Smooth muscle cell (in vitro differentiated cells): ENCODE results near the gene CHCHD3. TPM values are rescaled to one million over a fixed set of nuclear protein-coding genes. Genes with fewer than 3 reads are reported as not detected.
"Not testable (repeated sequence)": the region's sequence is repeated elsewhere in the genome, so short reads cannot be mapped to it uniquely, and the experiment has no call there.

Source experiments
- DNase-seq: peaks from one replicate; lab custom pipeline; 2025; ENCODE audit not compliant: unreplicated experiment; lab: John Stamatoyannopoulos, UW
- H2AFZ ChIP-seq: fragments of 200-600 bp; sonication (generic); 2 replicates; pipeline ENCODE4 v1.6.0; 2016; ENCODE audit warnings: antibody characterized with exemption, low read depth, mild to moderate bottlenecking
- H3F3A ChIP-seq: fragments of 200-600 bp; sonication (generic); 2 replicates; pipeline ENCODE4 v1.6.0; 2017; ENCODE audit warnings: antibody characterized with exemption, low read depth
- H3K27ac ChIP-seq: fragments of 200-600 bp; sonication (generic); 2 replicates; pipeline ENCODE4 v1.5.1; 2016; ENCODE audit warnings: low read depth, mild to moderate bottlenecking
- H3K27me3 ChIP-seq: fragments of 200-600 bp; sonication (generic); 2 replicates; pipeline ENCODE4 v1.6.1; 2016; ENCODE audit warnings: low read depth, mild to moderate bottlenecking
- H3K36me3 ChIP-seq: fragments of 200-600 bp; sonication (generic); 2 replicates; pipeline ENCODE4 v1.5.1; 2016; ENCODE audit warnings: low read depth
- H3K4me1 ChIP-seq: fragments of 200-600 bp; sonication (generic); 2 replicates; pipeline ENCODE4 v1.5.1; 2016; ENCODE audit warnings: low read depth
- H3K4me2 ChIP-seq: fragments of 200-600 bp; sonication (generic); 2 replicates; pipeline ENCODE4 v1.6.0; 2016; ENCODE audit warnings: mild to moderate bottlenecking
- H3K4me3 ChIP-seq: fragments of 200-600 bp; sonication (generic); 2 replicates; pipeline ENCODE4 v1.5.1; 2016; ENCODE audit warnings: mild to moderate bottlenecking
- H3K79me2 ChIP-seq: fragments of 200-600 bp; sonication (generic); 2 replicates; pipeline ENCODE4 v1.6.0; 2016; ENCODE audit warnings: low read depth, mild to moderate bottlenecking
- H3K9ac ChIP-seq: fragments of 200-600 bp; sonication (generic); 2 replicates; pipeline ENCODE4 v1.6.0; 2016; ENCODE audit warnings: low read depth
- H3K9me3 ChIP-seq: fragments of 200-600 bp; sonication (generic); replicated peaks from 2 replicates; pipeline ENCODE4 v1.5.1; 2016; ENCODE audit warnings: low read depth
- H4K20me1 ChIP-seq: fragments of 200-600 bp; sonication (generic); 2 replicates; pipeline ENCODE4 v1.6.0; 2016; ENCODE audit warnings: low read depth
- WGBS: methylation state at CpG from one replicate; pipeline ENCODE4 v1.1.7; 2016; ENCODE audit warnings: low lambda C conversion rate; 5-methylcytosine and 5-hydroxymethylcytosine counted together
- polyA plus RNA-seq: library from polyadenylated mRNA; unstranded; fragments of >200 nt; fragmentation: Nextera tagmentation; extraction: Ambion mirVana; gene quantifications from 2 replicates; pipeline ENCODE4 v1.2.1, GENCODE V29; 2016
- total RNA-seq: library from RNA; depleted of rRNA; stranded (reverse); fragments of >200 nt; gene quantifications from 2 replicates; pipeline ENCODE4 v1.2.3, GENCODE V29; 2014
- TF ChIP-seq, protein P1 (sequence below): fragments of 200-600 bp; sonication (generic); IDR thresholded peaks from 2 replicates; pipeline ENCODE4 v1.5.1; 2017; ENCODE audit warnings: borderline replicate concordance, mild to moderate bottlenecking, antibody characterized with exemption; ENCODE audit not compliant: insufficient read depth, poor library complexity, severe bottlenecking

CHCHD3 gene
- total and polyA plus RNA-seq, 2 experiments from 2014 or later, result 49.8 to 59.2 TPM

DNA sequence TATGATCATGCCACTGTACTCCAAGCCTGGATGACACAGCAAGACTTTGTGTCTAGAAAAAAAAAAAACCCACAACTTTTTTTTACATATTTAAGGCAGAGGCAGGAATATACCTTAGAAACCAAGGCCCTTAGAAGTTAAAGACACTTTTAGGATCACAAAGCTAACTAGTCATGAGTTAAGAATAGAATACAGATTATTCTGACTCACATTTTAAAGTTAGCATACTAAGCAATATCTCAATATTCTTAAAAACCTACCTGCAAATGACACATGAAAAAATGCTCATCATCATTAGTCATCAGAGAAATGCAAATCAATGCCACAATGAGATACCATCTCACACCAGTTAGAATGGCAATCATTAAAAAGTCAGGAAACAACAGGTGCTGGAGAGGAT, 177.7 kb downstream of the CHCHD3 start:
- H3F3A ChIP-seq, result no peaks in the 10 kb centered on the region
- peaks cover 16% of the 10 kb centered on the region for H3K4me1 ChIP-seq
- H3K4me3 ChIP-seq, result no peak overlapping the region
- H3K9ac ChIP-seq, result no peak overlapping the region
- no peaks in the 10 kb centered on the region for H3K27me3 ChIP-seq
- H3K9me3 ChIP-seq, result no peaks in the 10 kb centered on the region
- TF ChIP-seq, protein P1, sequence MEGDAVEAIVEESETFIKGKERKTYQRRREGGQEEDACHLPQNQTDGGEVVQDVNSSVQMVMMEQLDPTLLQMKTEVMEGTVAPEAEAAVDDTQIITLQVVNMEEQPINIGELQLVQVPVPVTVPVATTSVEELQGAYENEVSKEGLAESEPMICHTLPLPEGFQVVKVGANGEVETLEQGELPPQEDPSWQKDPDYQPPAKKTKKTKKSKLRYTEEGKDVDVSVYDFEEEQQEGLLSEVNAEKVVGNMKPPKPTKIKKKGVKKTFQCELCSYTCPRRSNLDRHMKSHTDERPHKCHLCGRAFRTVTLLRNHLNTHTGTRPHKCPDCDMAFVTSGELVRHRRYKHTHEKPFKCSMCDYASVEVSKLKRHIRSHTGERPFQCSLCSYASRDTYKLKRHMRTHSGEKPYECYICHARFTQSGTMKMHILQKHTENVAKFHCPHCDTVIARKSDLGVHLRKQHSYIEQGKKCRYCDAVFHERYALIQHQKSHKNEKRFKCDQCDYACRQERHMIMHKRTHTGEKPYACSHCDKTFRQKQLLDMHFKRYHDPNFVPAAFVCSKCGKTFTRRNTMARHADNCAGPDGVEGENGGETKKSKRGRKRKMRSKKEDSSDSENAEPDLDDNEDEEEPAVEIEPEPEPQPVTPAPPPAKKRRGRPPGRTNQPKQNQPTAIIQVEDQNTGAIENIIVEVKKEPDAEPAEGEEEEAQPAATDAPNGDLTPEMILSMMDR, result no peak
- peaks cover 23% of the 10 kb centered on the region for H4K20me1 ChIP-seq
- no peak for DNase-seq
- no peak overlapping the region for H3K27ac ChIP-seq
- H3K4me2 ChIP-seq, result no peak overlapping the region
- no peaks in the 10 kb centered on the region for H3K79me2 ChIP-seq
- no peaks in the 10 kb centered on the region for H3K36me3 ChIP-seq
- no peak overlapping the region for H2AFZ ChIP-seq

DNA sequence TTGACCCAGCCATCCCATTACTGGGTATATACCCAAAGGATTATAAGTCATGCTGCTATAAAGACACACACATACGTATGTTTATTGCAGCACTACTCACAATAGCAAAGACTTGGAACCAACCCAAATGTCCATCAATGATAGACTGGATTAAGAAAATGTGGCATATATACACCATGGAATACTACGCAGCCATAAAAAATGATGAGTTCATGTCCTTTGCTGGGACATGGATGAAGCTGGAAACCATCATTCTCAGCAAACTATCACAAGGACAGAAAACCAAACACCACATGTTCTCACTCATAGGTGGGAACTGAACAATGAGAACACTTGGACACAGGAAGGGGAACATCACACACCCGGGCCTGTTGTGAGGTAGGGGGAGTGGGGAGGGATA, 179.6 kb downstream of the CHCHD3 start:
- not testable (repeated sequence) for H3K4me2 ChIP-seq, H3F3A ChIP-seq, H3K4me3 ChIP-seq, H3K36me3 ChIP-seq, H3K27me3 ChIP-seq, H3K9ac ChIP-seq, H3K9me3 ChIP-seq, H2AFZ ChIP-seq, DNase-seq, H3K79me2 ChIP-seq, H3K27ac ChIP-seq
- WGBS, result 96% methylated on average over 3 of the region's 3 CpGs
- Histone ChIP-seq H4K20me1 (peaks cover 18% of the 10 kb centered on the region), H3K4me1 (peaks cover 12% of the 10 kb centered on the region)

DNA sequence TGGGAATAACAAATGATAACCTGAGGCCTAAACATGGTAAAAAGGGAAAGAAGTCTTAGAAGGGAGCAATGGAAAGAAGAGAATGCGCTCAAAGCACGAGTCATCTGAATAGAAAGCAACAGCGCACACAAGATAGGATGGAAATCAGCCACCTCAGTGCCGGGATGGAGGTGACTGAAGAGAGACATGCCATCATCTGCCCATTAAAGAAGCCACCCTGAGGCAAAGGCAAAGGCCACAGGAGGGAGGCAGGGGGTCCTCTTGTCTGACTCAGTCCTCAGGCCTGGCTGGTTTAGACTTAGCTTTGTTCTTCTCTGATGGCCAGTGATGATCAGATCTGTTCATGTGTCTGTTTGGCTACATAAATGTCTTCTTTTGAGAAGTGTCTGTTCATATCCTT, 180.6 kb downstream of the CHCHD3 start:
- Histone ChIP-seq H3K79me2 (no peaks in the 10 kb centered on the region), H4K20me1 (peaks cover 12% of the 10 kb centered on the region), H3K27me3 (no peaks in the 10 kb centered on the region), H3K9me3 (no peaks in the 10 kb centered on the region), H3K27ac (no peak overlapping the region), H3K4me1 (peaks cover 4% of the 10 kb centered on the region), H3K4me2 (no peak overlapping the region), H3K9ac (no peak overlapping the region), H3K36me3 (no peaks in the 10 kb centered on the region), H3F3A (no peaks in the 10 kb centered on the region), H2AFZ (no peak overlapping the region), H3K4me3 (no peak overlapping the region)
- DNase-seq, result no peak
- TF ChIP-seq, protein P1, result no peak
- 68% methylated on average over 4 of the region's 4 CpGs for WGBS

DNA sequence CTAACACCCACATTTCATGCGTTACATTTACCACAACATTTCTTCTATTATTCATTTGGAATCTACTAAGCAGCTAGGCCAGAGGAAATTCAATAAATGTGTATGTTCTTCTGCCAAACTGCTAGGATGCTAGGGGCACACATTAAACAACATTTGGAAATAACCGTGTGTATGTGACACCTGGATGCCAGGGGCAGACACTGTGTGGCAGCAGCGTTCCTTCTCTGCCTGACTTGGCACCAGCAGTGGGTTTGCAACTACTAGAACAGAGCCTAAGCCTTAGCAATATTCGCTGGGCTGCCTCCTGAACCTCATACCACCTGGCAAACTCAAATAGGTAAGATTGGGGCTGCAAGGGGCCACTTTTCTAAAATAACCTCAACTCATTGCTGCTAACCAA, 182.1 kb downstream of the CHCHD3 start:
- TF ChIP-seq, protein P1, result no peak
- Histone ChIP-seq H2AFZ (no peak overlapping the region), H3K4me1 (no peaks in the 10 kb centered on the region), H3K4me3 (no peak overlapping the region), H3K9me3 (no peaks in the 10 kb centered on the region), H3F3A (no peaks in the 10 kb centered on the region), H3K79me2 (no peaks in the 10 kb centered on the region), H3K27ac (no peak overlapping the region), H3K27me3 (no peaks in the 10 kb centered on the region), H3K36me3 (no peaks in the 10 kb centered on the region), H4K20me1 (peaks cover 10% of the 10 kb centered on the region), H3K9ac (no peak overlapping the region), H3K4me2 (no peak overlapping the region)
- WGBS, result 97% methylated on average over 4 of the region's 4 CpGs
- DNase-seq, result no peak

DNA sequence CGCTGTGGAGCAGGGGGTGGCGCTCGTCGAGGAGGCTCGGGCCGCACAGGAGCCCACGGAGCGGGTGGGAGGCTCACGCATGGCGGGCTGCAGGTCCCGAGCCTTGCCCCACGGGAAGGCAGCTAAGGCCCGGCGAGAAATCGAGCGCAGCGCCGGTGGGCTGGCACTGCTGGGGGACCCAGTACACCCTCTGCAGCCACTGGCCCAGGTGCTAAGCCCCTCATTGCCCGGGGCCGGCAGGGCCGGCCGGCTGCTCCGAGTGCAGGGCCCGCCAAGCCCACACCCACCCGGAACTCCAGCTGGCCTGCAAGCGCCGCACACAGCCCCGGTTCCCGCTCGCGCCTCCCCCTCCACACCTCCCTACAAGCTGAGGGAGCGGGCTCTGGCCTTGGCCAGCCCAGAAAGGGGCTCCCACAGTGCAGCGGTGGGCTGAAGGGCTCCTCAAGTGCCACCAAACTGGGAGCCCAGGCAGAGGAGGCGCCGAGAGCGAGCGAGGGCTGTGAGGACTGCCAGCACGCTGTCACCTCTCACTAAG, 183.2 kb downstream of the CHCHD3 start:
- peaks cover 10% of the 10 kb centered on the region for H4K20me1 ChIP-seq
- not testable (repeated sequence) for H3K27ac ChIP-seq, H2AFZ ChIP-seq, H3K9ac ChIP-seq, H3K36me3 ChIP-seq, DNase-seq, H3K4me3 ChIP-seq, H3K9me3 ChIP-seq, H3K27me3 ChIP-seq, H3K79me2 ChIP-seq, H3F3A ChIP-seq, H3K4me2 ChIP-seq, H3K4me1 ChIP-seq
- WGBS, result over 99% methylated on average over 38 of the region's 38 CpGs
